Gastrocnemius medialis (tissue), 4 donors: Measurements from ENCODE around the gene GCH1. TPM values are rescaled to one million over a fixed set of nuclear protein-coding genes. Genes with fewer than 3 reads are reported as not detected.

Source experiments
- ATAC-seq, 2 donors: fragments of 150-250 bp; one replicate each; pipeline ENCODE4 v1.9.1; 2016
- DNase-seq, 2 donors: peaks; one replicate each; pipeline ENCODE4 v3.0.0-alpha.2; 2019
- H3K27ac ChIP-seq, 4 donors: fragments of 200-600 bp; sonication (generic); 1 replicate in 1 of 4; 2 replicates in 3 of 4; pipeline ENCODE4 v1.5.1; 2016 to 2018; ENCODE audit warnings: mild to moderate bottlenecking in 2 of 4, moderate library complexity in 1 of 4
- H3K27me3 ChIP-seq, 3 donors: fragments of 200-600 bp; sonication (generic) in 2 of 3; 1 replicate in 1 of 3; 2 replicates in 2 of 3; pipeline versions ENCODE4 v1.5.1 to v1.6.0; 2016 to 2019; ENCODE audit warnings: mild to moderate bottlenecking in 1 of 3, moderate library complexity in 1 of 3
- H3K36me3 ChIP-seq, 2 donors: fragments of 200-600 bp; sonication (generic) in 1 of 2; one replicate each; pipeline ENCODE4 v1.5.1; 2017 to 2018
- H3K4me1 ChIP-seq, 2 donors: fragments of 200-600 bp; sonication (generic) in 1 of 2; one replicate each; pipeline ENCODE4 v1.5.1; 2016 to 2017; ENCODE audit warnings: mild to moderate bottlenecking in 2 of 2
- H3K4me3 ChIP-seq, 4 donors: fragments of 200-600 bp; sonication (generic) in 3 of 4; 1 replicate in 1 of 4; 2 replicates in 3 of 4; pipeline ENCODE4 v1.5.1; 2016 to 2019; ENCODE audit warnings: mild to moderate bottlenecking in 2 of 4
- H3K9me3 ChIP-seq, 3 donors: fragments of 200-600 bp; sonication (generic) in 2 of 3; 1 replicate in 1 of 3; 2 replicates in 2 of 3; pipeline ENCODE4 v1.5.1; 2016 to 2019
- CTCF ChIP-seq, 5 experiments: fragments of 450-650 bp in 3 of 5; fragments of 200-600 bp in 2 of 5; sonication (generic) in 2 of 5; IDR thresholded peaks in 4 of 5; conservative IDR thresholded peaks in 1 of 5; 1 replicate in 4 of 5; 2 replicates in 1 of 5; pipeline ENCODE4 v1.5.1; 2016 to 2019; ENCODE audit warnings: antibody characterized with exemption in 5 of 5, mild to moderate bottlenecking in 3 of 5, moderate library complexity in 3 of 5
- POLR2A ChIP-seq, 2 donors: fragments of 450-650 bp; IDR thresholded peaks; one replicate each; pipeline ENCODE4 v1.6.1; 2017; ENCODE audit warnings: antibody characterized with exemption in 2 of 2, mild to moderate bottlenecking in 2 of 2, moderate library complexity in 2 of 2
- in situ Hi-C, 4 donors: fragments of 200-750 bp; cut with MboI; loops; one replicate each; pipeline versions ENCODE4 v1.15.0 to v1.8.0; 2017; ENCODE audit warnings: low sequenced_read_pairs in 4 of 4
- intact Hi-C: fragments of 100-400 bp; cut with DNase I; formaldehyde crosslinking; loops from one replicate; pipeline ENCODE4 v1.15.1; 2023; ENCODE audit warnings: low total_unique reads
- total RNA-seq, 4 donors: library from RNA; depleted of rRNA; stranded (reverse); fragments of >200 nt; gene quantifications; one replicate each; pipeline versions ENCODE4 v1.1.0 to v1.2.3, GENCODE V29; 2016

Gene GCH1
- total RNA-seq, 4 donors from 2014 or later, result 0.53 to 1.6 (median 0.92) TPM

DNA sequence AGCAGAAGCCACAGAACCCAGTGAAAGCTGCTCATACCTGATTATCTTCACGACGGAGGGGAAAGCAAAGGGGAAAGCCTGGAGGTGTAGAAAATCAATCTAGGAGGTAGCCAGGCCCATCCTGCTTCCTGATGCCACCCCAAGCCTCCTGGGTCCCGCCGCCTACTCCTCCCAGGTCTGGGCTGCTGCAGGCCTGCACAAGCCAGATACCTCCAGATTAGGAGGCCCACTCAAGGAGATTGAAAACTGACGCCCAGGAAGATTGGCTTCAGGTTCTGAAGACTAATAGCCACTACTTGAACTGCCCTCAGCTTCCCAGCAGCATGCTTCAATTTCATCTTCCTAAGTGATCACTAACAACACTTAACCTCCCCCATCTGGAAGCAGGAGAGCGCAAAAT, 87.1 kb downstream of the GCH1 start:
- H3K36me3 ChIP-seq, result no peaks in the 10 kb centered on the region
- in situ Hi-C loops, result loop anchor here in 1 of 4 donors (10.0 kb wide), 1 partner anchor 261 kb away; no protein-coding TSS in a partner anchor

GRCh38 chr14:54815016-54815415, 87.6 kb downstream of the GCH1 start:
- DNase-seq, result peak in 1 of 2 donors; percentile 54
- intact Hi-C loops (no loop called here), in situ Hi-C loops (loop anchor here in 1 of 4 donors (10.0 kb wide), 1 partner anchor 260 kb away; no protein-coding TSS in a partner anchor)

More for the DNA sequence above, 87.1 kb downstream of the GCH1 start:
- no peaks in the 10 kb centered on the region for H3K9me3 ChIP-seq
- no peak for DNase-seq
- ATAC-seq, result no peak
- intact Hi-C loops, result no loop called here
- H3K4me3 ChIP-seq, result no peak overlapping the region
- no peaks in the 10 kb centered on the region for H3K27me3 ChIP-seq
- TF ChIP-seq POLR2A (IDR thresholded peaks at IDR 0.05), result no peak
- no peak for TF ChIP-seq CTCF (IDR thresholded peaks at IDR 0.05 in 4 of 5, conservative IDR thresholded peaks at IDR 0.05 in 1 of 5)
- H3K4me1 ChIP-seq, result no peaks in the 10 kb centered on the region
- no peak overlapping the region for H3K27ac ChIP-seq

GRCh38 chr14:54814076-54814475, 88.5 kb downstream of the GCH1 start:
- Histone ChIP-seq H3K27me3 (no peaks in the 10 kb centered on the region), H3K27ac (no peak overlapping the region), H3K36me3 (no peaks in the 10 kb centered on the region), H3K4me3 (no peak overlapping the region), H3K9me3 (no peaks in the 10 kb centered on the region), H3K4me1 (no peaks in the 10 kb centered on the region)
- TF ChIP-seq CTCF (IDR thresholded peaks at IDR 0.05 in 4 of 5, conservative IDR thresholded peaks at IDR 0.05 in 1 of 5), result no peak
- no peak for TF ChIP-seq POLR2A (IDR thresholded peaks at IDR 0.05)
- intact Hi-C loops (no loop called here), in situ Hi-C loops (loop anchor here in 1 of 4 donors (10.0 kb wide), 1 partner anchor 259 kb away; no protein-coding TSS in a partner anchor)
- no peak for DNase-seq
- no peak for ATAC-seq

More at GRCh38 chr14:54815016-54815415, 87.6 kb downstream of the GCH1 start:
- no peaks in the 10 kb centered on the region for H3K9me3 ChIP-seq
- TF ChIP-seq POLR2A (IDR thresholded peaks at IDR 0.05), result no peak
- no peak for TF ChIP-seq CTCF (IDR thresholded peaks at IDR 0.05 in 4 of 5, conservative IDR thresholded peaks at IDR 0.05 in 1 of 5)
- ATAC-seq, result peak in 1 of 2 donors; percentile 73
- H3K27me3 ChIP-seq, result no peaks in the 10 kb centered on the region
- H3K27ac ChIP-seq, result no peak overlapping the region
- H3K36me3 ChIP-seq, result no peaks in the 10 kb centered on the region
- no peaks in the 10 kb centered on the region for H3K4me1 ChIP-seq
- H3K4me3 ChIP-seq, result no peak overlapping the region

- Histone ChIP-seq H3K9me3 (no peaks in the 10 kb centered on the region), H3K4me1 (no peaks in the 10 kb centered on the region), H3K36me3 (no peaks in the 10 kb centered on the region), H3K4me3 (no peak overlapping the region), H3K27ac (no peak overlapping the region), H3K27me3 (no peaks in the 10 kb centered on the region)
- DNase-seq, result no peak
- intact Hi-C loops, result no loop called here
- no peak for ATAC-seq
- in situ Hi-C loops, result loop anchor here in 1 of 4 donors (10.0 kb wide), 1 partner anchor 258 kb away; no protein-coding TSS in a partner anchor
- TF ChIP-seq CTCF (IDR thresholded peaks at IDR 0.05 in 4 of 5, conservative IDR thresholded peaks at IDR 0.05 in 1 of 5) (no peak), POLR2A (IDR thresholded peaks at IDR 0.05) (no peak)
Measured at GRCh38 chr14:54813081-54813480, 89.5 kb downstream of the GCH1 start.

GRCh38 chr14:54812617-54813016, 90.0 kb downstream of the GCH1 start:
- ATAC-seq (no peak), DNase-seq (no peak)
- in situ Hi-C loops, result loop anchor here in 1 of 4 donors (10.0 kb wide), 1 partner anchor 258 kb away; no protein-coding TSS in a partner anchor
- Histone ChIP-seq H3K4me1 (no peaks in the 10 kb centered on the region), H3K4me3 (no peak overlapping the region), H3K9me3 (no peaks in the 10 kb centered on the region), H3K36me3 (no peaks in the 10 kb centered on the region), H3K27me3 (no peaks in the 10 kb centered on the region), H3K27ac (no peak overlapping the region)
- no peak for TF ChIP-seq POLR2A (IDR thresholded peaks at IDR 0.05)
- TF ChIP-seq CTCF (IDR thresholded peaks at IDR 0.05 in 4 of 5, conservative IDR thresholded peaks at IDR 0.05 in 1 of 5), result no peak
- intact Hi-C loops, result no loop called here
